ENCODE results near the gene PLEKHA4. TPM values are rescaled to one million over a fixed set of nuclear protein-coding genes. Genes with fewer than 3 reads are reported as not detected.

Gene PLEKHA4
- total and polyA plus RNA-seq, 10 of the 15 experiments (the other 5 are each of a cell fraction or from before 2014, with no cell fraction given) = 0.13 to 10.0 (median 6.4) TPM; not detected in 1

DNA sequence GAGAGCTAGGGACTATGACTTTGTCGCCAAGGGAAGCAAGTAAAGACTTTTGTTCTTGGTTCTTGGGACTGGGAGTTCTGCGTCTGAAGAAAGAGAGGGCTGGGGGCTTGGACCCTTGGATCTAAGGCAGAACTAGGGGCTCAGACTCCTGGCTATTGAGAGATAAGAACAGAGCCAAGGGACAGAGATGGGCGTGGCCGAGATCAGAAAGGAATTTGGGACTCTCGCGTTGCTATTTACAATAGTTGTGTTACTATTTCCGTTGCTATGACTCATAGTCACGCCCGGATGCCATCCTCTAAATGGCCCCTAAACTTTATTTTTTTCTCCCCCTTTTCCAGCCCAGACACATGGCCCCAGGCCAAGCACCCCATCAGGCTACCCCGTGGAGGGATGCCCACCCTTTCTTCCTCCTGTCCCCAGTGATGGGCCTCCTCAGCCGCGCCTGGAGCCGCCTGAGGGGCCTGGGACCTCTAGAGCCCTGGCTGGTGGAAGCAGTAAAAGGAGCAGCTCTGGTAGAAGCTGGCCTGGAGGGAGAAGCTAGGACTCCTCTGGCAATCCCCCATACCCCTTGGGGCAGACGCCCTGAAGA is 4.6 kb upstream of the PLEKHA4 start (continued):
- TF ChIP-seq, protein P1, sequence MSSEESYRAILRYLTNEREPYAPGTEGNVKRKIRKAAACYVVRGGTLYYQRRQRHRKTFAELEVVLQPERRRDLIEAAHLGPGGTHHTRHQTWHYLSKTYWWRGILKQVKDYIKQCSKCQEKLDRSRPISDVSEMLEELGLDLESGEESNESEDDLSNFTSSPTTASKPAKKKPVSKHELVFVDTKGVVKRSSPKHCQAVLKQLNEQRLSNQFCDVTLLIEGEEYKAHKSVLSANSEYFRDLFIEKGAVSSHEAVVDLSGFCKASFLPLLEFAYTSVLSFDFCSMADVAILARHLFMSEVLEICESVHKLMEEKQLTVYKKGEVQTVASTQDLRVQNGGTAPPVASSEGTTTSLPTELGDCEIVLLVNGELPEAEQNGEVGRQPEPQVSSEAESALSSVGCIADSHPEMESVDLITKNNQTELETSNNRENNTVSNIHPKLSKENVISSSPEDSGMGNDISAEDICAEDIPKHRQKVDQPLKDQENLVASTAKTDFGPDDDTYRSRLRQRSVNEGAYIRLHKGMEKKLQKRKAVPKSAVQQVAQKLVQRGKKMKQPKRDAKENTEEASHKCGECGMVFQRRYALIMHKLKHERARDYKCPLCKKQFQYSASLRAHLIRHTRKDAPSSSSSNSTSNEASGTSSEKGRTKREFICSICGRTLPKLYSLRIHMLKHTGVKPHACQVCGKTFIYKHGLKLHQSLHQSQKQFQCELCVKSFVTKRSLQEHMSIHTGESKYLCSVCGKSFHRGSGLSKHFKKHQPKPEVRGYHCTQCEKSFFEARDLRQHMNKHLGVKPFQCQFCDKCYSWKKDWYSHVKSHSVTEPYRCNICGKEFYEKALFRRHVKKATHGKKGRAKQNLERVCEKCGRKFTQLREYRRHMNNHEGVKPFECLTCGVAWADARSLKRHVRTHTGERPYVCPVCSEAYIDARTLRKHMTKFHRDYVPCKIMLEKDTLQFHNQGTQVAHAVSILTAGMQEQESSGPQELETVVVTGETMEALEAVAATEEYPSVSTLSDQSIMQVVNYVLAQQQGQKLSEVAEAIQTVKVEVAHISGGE (CRISPR knock-in tag; IDR thresholded peaks at IDR 0.05) = no peak
- TF ChIP-seq MEF2B (IDR thresholded peaks at IDR 0.05; ENCODE audit: partially characterized antibody, poor library complexity, severe bottlenecking) (peak; percentile 75), MEF2A (IDR thresholded peaks at IDR 0.05; ENCODE audit: insufficient read depth, low read depth, low read length) (peak; percentile 94), SRF (IDR thresholded peaks at IDR 0.05; ENCODE audit: low read depth in 2 of 2, low read length in 2 of 2) (no peak), SMARCA5 (IDR thresholded peaks at IDR 0.05) (no peak), KLF5 (IDR thresholded peaks at IDR 0.05; ENCODE audit: partially characterized antibody) (peak; percentile 26), RUNX3 (IDR thresholded peaks at IDR 0.05; ENCODE audit: low read length) (no peak; the same call in 1 of the 2 replicates), ZNF384 (IDR thresholded peaks at IDR 0.05; ENCODE audit: borderline replicate concordance, low read depth, low read length) (no peak), MYB (IDR thresholded peaks at IDR 0.05; ENCODE audit: borderline replicate concordance, low read depth, low read length) (no peak), ATF7 (IDR thresholded peaks at IDR 0.05; ENCODE audit: low read depth) (peak; percentile 64), WRNIP1 (IDR thresholded peaks at IDR 0.05; ENCODE audit: borderline replicate concordance, low read depth, low read length) (no peak)
- TF ChIP-seq, protein P2, sequence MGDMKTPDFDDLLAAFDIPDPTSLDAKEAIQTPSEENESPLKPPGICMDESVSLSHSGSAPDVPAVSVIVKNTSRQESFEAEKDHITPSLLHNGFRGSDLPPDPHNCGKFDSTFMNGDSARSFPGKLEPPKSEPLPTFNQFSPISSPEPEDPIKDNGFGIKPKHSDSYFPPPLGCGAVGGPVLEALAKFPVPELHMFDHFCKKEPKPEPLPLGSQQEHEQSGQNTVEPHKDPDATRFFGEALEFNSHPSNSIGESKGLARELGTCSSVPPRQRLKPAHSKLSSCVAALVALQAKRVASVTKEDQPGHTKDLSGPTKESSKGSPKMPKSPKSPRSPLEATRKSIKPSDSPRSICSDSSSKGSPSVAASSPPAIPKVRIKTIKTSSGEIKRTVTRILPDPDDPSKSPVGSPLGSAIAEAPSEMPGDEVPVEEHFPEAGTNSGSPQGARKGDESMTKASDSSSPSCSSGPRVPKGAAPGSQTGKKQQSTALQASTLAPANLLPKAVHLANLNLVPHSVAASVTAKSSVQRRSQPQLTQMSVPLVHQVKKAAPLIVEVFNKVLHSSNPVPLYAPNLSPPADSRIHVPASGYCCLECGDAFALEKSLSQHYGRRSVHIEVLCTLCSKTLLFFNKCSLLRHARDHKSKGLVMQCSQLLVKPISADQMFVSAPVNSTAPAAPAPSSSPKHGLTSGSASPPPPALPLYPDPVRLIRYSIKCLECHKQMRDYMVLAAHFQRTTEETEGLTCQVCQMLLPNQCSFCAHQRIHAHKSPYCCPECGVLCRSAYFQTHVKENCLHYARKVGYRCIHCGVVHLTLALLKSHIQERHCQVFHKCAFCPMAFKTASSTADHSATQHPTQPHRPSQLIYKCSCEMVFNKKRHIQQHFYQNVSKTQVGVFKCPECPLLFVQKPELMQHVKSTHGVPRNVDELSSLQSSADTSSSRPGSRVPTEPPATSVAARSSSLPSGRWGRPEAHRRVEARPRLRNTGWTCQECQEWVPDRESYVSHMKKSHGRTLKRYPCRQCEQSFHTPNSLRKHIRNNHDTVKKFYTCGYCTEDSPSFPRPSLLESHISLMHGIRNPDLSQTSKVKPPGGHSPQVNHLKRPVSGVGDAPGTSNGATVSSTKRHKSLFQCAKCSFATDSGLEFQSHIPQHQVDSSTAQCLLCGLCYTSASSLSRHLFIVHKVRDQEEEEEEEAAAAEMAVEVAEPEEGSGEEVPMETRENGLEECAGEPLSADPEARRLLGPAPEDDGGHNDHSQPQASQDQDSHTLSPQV (IDR thresholded peaks at IDR 0.05) = no peak
- TF ChIP-seq, protein P3, sequence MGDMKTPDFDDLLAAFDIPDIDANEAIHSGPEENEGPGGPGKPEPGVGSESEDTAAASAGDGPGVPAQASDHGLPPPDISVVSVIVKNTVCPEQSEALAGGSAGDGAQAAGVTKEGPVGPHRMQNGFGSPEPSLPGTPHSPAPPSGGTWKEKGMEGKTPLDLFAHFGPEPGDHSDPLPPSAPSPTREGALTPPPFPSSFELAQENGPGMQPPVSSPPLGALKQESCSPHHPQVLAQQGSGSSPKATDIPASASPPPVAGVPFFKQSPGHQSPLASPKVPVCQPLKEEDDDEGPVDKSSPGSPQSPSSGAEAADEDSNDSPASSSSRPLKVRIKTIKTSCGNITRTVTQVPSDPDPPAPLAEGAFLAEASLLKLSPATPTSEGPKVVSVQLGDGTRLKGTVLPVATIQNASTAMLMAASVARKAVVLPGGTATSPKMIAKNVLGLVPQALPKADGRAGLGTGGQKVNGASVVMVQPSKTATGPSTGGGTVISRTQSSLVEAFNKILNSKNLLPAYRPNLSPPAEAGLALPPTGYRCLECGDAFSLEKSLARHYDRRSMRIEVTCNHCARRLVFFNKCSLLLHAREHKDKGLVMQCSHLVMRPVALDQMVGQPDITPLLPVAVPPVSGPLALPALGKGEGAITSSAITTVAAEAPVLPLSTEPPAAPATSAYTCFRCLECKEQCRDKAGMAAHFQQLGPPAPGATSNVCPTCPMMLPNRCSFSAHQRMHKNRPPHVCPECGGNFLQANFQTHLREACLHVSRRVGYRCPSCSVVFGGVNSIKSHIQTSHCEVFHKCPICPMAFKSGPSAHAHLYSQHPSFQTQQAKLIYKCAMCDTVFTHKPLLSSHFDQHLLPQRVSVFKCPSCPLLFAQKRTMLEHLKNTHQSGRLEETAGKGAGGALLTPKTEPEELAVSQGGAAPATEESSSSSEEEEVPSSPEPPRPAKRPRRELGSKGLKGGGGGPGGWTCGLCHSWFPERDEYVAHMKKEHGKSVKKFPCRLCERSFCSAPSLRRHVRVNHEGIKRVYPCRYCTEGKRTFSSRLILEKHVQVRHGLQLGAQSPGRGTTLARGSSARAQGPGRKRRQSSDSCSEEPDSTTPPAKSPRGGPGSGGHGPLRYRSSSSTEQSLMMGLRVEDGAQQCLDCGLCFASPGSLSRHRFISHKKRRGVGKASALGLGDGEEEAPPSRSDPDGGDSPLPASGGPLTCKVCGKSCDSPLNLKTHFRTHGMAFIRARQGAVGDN (IDR thresholded peaks at IDR 0.05) = peak; percentile 15; the same call in 1 of the 2 replicates
- TF ChIP-seq, protein P4, sequence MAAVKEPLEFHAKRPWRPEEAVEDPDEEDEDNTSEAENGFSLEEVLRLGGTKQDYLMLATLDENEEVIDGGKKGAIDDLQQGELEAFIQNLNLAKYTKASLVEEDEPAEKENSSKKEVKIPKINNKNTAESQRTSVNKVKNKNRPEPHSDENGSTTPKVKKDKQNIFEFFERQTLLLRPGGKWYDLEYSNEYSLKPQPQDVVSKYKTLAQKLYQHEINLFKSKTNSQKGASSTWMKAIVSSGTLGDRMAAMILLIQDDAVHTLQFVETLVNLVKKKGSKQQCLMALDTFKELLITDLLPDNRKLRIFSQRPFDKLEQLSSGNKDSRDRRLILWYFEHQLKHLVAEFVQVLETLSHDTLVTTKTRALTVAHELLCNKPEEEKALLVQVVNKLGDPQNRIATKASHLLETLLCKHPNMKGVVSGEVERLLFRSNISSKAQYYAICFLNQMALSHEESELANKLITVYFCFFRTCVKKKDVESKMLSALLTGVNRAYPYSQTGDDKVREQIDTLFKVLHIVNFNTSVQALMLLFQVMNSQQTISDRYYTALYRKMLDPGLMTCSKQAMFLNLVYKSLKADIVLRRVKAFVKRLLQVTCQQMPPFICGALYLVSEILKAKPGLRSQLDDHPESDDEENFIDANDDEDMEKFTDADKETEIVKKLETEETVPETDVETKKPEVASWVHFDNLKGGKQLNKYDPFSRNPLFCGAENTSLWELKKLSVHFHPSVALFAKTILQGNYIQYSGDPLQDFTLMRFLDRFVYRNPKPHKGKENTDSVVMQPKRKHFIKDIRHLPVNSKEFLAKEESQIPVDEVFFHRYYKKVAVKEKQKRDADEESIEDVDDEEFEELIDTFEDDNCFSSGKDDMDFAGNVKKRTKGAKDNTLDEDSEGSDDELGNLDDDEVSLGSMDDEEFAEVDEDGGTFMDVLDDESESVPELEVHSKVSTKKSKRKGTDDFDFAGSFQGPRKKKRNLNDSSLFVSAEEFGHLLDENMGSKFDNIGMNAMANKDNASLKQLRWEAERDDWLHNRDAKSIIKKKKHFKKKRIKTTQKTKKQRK (IDR thresholded peaks at IDR 0.05; ENCODE audit: low read depth, low read length) = no peak
